Neural progenitor cell (in vitro differentiated cells): Measurements from ENCODE around the gene ITGA3.

Experiments used
- CTCF ChIP-seq: fragments of 200-600 bp; sonication (generic); IDR thresholded peaks from 2 replicates; pipeline ENCODE4 v1.5.1; 2017; ENCODE audit warnings: antibody characterized with exemption, mild to moderate bottlenecking
- EZH2 ChIP-seq: fragments of 200-600 bp; sonication (generic); IDR thresholded peaks from 2 replicates; pipeline ENCODE4 v1.6.1; 2017; ENCODE audit warnings: antibody characterized with exemption, mild to moderate bottlenecking, moderate library complexity

DNA sequence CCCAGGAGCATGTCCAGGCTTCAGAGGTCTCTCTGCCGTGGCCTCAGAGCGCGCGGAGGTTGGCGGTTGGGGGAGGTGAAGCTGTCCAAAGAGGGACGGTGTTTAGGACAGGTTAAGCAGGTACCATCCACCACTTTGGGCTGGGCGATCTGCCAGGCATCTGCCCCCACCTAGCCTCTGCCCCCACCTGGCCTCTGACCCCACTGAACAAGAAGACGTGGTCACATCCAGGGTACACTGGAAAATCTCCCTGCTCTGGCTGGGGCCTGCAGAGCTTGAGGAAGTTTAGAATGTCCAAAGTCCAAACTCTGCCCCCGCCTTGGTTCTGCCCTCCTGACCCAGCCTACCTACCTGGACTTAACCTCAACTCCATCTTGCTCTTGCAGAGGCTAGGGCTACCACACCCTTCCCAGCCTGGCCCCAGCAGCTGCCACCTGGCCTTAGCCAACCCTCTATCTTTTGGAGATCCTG lies 1.6 kb downstream of the ITGA3 start:
- no peak for TF ChIP-seq CTCF
- TF ChIP-seq EZH2: no peak
